Loucy (cell line): ENCODE data around the gene MADD.

ENCODE experiments used
- CTCF ChIP-seq: fragments of 200-600 bp; sonication (generic); conservative IDR thresholded peaks from 2 replicates; pipeline ENCODE4 v1.5.1; 2014; ENCODE audit warnings: mild to moderate bottlenecking, antibody characterized with exemption, low read length
- EZH2phosphoT487 ChIP-seq: fragments of 200-600 bp; IDR thresholded peaks from 2 replicates; pipeline ENCODE4 v1.6.1; 2018; ENCODE audit warnings: antibody characterized with exemption, mild to moderate bottlenecking, moderate library complexity, borderline replicate concordance

GRCh38 chr11:47356129-47356997 lies 86.4 kb downstream of the MADD start:
- TF ChIP-seq CTCF (no peak), EZH2phosphoT487 (no peak)
